K562 (cell line): ENCODE measurements around the gene ASB13. TPM values are rescaled to one million over a fixed set of nuclear protein-coding genes. Genes with fewer than 3 reads are reported as not detected.
A peak's percentile ranks its signal among the peaks of the same experiment; 100 is the strongest.

Source experiments
- CBX2 ChIP-seq: fragments of 200-600 bp; sonication (generic); IDR thresholded peaks from one replicate; pipeline ENCODE4 v1.6.1; 2012; ENCODE audit warnings: mild to moderate bottlenecking, low read length, inconsistent platforms; ENCODE audit not compliant: insufficient read depth, poor library complexity, severe bottlenecking
- ETV5 ChIP-seq: sonication (generic); formaldehyde crosslinking; IDR thresholded peaks from 2 replicates; pipeline ENCODE4 v1.4.0; 2020; ENCODE audit warnings: low read depth, mild to moderate bottlenecking, missing genetic modification reagents
- GATAD2A ChIP-seq: fragments of 450-650 bp; IDR thresholded peaks from 2 replicates; pipeline ENCODE4 v1.6.1; 2017
- HDAC8 ChIP-seq: fragments of 450-650 bp; IDR thresholded peaks from 2 replicates; pipeline ENCODE4 v1.6.1; 2016; ENCODE audit warnings: mild to moderate bottlenecking, missing genetic modification characterization, moderate library complexity, missing compliant biosample characterization
- LCOR ChIP-seq: sonication (generic); formaldehyde crosslinking; IDR thresholded peaks from 2 replicates; pipeline ENCODE4 v1.8.0; 2022; ENCODE audit warnings: mild to moderate bottlenecking, missing genetic modification reagents
- XRCC3 ChIP-seq: fragments of 450-650 bp; IDR thresholded peaks from 2 replicates; pipeline ENCODE4 v1.6.1; 2017; ENCODE audit warnings: mild to moderate bottlenecking, moderate library complexity
- polyA plus RNA-seq, 8 experiments: library from polyadenylated mRNA; depleted of rRNA in 4 of 8; stranded (reverse) in 5 of 8; unstranded in 3 of 8; fragments of >200 nt; fragmentation: Nextera tagmentation in 2 of 8; fragmentation: Illumina TruSeq in 1 of 8; extraction: Ambion mirVana in 2 of 8; extraction: Trizol in 1 of 8; gene quantifications; 2 replicates each; pipeline versions ENCODE4 v1.2.1 to v1.2.3, GENCODE V29; 2011 to 2014; ENCODE audit warnings: inconsistent platforms in 1 of 8, missing spikeins in 1 of 8
- total RNA-seq, 7 experiments: library from RNA; depleted of rRNA in 6 of 7; stranded (reverse); fragments of >200 nt in 6 of 7; fragmentation: Illumina TruSeq in 2 of 7; extraction: Trizol in 2 of 7; gene quantifications; 2 replicates each; pipeline versions ENCODE4 v1.2.1 to v1.2.3, GENCODE V29; 2011 to 2021; ENCODE audit warnings: low replicate concordance in 1 of 7
- TF ChIP-seq, protein P1 (sequence below): sonication (generic); formaldehyde crosslinking; IDR thresholded peaks from 2 replicates; pipeline ENCODE4 v1.8.1; 2023; ENCODE audit warnings: mild to moderate bottlenecking, missing genetic modification reagents
- TF ChIP-seq, protein P2 (sequence below), 2 experiments: fragments of 450-650 bp; IDR thresholded peaks; 2 replicates each; pipeline ENCODE4 v1.6.1; 2018; ENCODE audit warnings: mild to moderate bottlenecking in 2 of 2, low read depth in 1 of 2; ENCODE audit not compliant: partially characterized antibody in 2 of 2
- TF ChIP-seq, protein P3 (sequence below), 2 experiments: IDR thresholded peaks; 2 replicates each; pipeline ENCODE4 v1.6.1; 2012; ENCODE audit warnings: improper control_type of control experiment in 2 of 2, low read depth in 2 of 2, low read length in 2 of 2, borderline replicate concordance in 1 of 2
- TF ChIP-seq, protein P4 (sequence below), 2 experiments: fragments of 150-350 bp in 1 of 2; IDR thresholded peaks; 2 replicates each; pipeline ENCODE4 v1.6.1; 2012 to 2016; ENCODE audit warnings: low read depth in 2 of 2, low read length in 2 of 2, mild to moderate bottlenecking in 1 of 2, moderate library complexity in 1 of 2
- TF ChIP-seq, protein P5 (sequence below), 2 experiments: fragments of 450-650 bp; IDR thresholded peaks; 2 replicates each; pipeline ENCODE4 v1.6.1; 2016

Gene ASB13
- total and polyA plus RNA-seq, 9 of the 15 experiments (the other 6 are each of a cell fraction or from before 2014, with no cell fraction given): 5.2 to 28.8 (median 16.9) TPM

DNA sequence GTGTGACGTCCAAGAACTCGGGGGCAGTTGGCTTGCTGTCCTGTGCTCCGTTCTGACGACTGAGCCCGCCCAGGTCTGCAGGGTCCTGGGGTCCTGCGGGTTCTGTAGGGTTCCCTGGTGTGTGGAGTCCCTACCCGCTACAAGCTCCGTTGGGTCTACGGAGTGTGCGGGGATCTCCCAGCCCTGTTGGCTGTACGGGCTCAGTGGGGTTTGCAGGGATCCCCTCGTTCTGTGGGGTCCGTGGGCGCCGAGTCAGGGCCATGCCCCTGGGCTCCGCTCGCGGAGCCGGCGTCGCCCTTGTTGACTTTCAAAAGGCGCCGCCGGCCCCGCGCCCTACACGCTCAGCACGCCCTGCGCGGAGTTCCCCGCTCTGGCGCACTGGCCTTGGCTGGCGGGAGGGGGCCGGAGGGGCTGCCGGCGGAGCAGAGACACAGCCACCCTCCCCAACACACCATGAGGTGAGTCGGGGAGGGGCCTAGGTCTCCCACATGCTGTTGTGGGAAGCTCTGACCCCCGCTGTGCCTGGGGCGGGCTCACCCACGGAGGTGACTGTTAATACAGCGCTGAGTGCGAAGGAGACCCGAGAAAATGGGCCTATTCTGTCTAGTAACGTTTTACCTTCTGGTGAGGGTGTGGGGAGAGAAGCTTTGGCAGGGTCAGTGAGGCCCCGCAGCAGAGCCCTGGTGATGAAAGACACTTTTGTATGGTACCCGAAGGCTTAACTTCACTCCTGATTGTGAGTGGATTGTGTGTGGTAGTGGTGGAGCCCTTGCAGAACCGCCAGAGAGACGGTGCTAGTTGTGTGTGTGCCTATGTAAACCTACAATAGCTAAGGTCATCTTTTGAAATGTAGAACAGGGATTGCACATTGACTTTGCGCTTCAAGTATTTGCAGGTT lies 26.3 kb upstream of the ASB13 start (continued):
- TF ChIP-seq, protein P1, sequence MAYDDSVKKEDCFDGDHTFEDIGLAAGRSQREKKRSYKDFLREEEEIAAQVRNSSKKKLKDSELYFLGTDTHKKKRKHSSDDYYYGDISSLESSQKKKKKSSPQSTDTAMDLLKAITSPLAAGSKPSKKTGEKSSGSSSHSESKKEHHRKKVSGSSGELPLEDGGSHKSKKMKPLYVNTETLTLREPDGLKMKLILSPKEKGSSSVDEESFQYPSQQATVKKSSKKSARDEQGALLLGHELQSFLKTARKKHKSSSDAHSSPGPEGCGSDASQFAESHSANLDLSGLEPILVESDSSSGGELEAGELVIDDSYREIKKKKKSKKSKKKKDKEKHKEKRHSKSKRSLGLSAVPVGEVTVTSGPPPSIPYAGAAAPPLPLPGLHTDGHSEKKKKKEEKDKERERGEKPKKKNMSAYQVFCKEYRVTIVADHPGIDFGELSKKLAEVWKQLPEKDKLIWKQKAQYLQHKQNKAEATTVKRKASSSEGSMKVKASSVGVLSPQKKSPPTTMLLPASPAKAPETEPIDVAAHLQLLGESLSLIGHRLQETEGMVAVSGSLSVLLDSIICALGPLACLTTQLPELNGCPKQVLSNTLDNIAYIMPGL: peak; percentile 44; the same call in 1 of the 2 replicates
- TF ChIP-seq CBX2 (no peak), GATAD2A (0 out of 2 replicates have a peak, but pooled peaks have one; percentile 29), LCOR (CRISPR knock-in tag) (peak; percentile 84; the same call in 1 of the 2 replicates), XRCC3 (no peak), HDAC8 (tag) (no peak), ETV5 (CRISPR knock-in tag) (no peak)
- TF ChIP-seq, protein P2, sequence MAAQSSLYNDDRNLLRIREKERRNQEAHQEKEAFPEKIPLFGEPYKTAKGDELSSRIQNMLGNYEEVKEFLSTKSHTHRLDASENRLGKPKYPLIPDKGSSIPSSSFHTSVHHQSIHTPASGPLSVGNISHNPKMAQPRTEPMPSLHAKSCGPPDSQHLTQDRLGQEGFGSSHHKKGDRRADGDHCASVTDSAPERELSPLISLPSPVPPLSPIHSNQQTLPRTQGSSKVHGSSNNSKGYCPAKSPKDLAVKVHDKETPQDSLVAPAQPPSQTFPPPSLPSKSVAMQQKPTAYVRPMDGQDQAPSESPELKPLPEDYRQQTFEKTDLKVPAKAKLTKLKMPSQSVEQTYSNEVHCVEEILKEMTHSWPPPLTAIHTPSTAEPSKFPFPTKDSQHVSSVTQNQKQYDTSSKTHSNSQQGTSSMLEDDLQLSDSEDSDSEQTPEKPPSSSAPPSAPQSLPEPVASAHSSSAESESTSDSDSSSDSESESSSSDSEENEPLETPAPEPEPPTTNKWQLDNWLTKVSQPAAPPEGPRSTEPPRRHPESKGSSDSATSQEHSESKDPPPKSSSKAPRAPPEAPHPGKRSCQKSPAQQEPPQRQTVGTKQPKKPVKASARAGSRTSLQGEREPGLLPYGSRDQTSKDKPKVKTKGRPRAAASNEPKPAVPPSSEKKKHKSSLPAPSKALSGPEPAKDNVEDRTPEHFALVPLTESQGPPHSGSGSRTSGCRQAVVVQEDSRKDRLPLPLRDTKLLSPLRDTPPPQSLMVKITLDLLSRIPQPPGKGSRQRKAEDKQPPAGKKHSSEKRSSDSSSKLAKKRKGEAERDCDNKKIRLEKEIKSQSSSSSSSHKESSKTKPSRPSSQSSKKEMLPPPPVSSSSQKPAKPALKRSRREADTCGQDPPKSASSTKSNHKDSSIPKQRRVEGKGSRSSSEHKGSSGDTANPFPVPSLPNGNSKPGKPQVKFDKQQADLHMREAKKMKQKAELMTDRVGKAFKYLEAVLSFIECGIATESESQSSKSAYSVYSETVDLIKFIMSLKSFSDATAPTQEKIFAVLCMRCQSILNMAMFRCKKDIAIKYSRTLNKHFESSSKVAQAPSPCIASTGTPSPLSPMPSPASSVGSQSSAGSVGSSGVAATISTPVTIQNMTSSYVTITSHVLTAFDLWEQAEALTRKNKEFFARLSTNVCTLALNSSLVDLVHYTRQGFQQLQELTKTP (IDR thresholded peaks at IDR 0.05; ENCODE audit: low read depth in 1 of 2, partially characterized antibody in 2 of 2): no peak
- TF ChIP-seq, protein P3, sequence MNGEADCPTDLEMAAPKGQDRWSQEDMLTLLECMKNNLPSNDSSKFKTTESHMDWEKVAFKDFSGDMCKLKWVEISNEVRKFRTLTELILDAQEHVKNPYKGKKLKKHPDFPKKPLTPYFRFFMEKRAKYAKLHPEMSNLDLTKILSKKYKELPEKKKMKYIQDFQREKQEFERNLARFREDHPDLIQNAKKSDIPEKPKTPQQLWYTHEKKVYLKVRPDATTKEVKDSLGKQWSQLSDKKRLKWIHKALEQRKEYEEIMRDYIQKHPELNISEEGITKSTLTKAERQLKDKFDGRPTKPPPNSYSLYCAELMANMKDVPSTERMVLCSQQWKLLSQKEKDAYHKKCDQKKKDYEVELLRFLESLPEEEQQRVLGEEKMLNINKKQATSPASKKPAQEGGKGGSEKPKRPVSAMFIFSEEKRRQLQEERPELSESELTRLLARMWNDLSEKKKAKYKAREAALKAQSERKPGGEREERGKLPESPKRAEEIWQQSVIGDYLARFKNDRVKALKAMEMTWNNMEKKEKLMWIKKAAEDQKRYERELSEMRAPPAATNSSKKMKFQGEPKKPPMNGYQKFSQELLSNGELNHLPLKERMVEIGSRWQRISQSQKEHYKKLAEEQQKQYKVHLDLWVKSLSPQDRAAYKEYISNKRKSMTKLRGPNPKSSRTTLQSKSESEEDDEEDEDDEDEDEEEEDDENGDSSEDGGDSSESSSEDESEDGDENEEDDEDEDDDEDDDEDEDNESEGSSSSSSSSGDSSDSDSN (IDR thresholded peaks at IDR 0.05; ENCODE audit: borderline replicate concordance in 1 of 2, low read depth in 2 of 2, low read length in 2 of 2): peak in 1 of 2 experiments; percentile 76; a peak in 1 of 4 replicates
- TF ChIP-seq, protein P4, sequence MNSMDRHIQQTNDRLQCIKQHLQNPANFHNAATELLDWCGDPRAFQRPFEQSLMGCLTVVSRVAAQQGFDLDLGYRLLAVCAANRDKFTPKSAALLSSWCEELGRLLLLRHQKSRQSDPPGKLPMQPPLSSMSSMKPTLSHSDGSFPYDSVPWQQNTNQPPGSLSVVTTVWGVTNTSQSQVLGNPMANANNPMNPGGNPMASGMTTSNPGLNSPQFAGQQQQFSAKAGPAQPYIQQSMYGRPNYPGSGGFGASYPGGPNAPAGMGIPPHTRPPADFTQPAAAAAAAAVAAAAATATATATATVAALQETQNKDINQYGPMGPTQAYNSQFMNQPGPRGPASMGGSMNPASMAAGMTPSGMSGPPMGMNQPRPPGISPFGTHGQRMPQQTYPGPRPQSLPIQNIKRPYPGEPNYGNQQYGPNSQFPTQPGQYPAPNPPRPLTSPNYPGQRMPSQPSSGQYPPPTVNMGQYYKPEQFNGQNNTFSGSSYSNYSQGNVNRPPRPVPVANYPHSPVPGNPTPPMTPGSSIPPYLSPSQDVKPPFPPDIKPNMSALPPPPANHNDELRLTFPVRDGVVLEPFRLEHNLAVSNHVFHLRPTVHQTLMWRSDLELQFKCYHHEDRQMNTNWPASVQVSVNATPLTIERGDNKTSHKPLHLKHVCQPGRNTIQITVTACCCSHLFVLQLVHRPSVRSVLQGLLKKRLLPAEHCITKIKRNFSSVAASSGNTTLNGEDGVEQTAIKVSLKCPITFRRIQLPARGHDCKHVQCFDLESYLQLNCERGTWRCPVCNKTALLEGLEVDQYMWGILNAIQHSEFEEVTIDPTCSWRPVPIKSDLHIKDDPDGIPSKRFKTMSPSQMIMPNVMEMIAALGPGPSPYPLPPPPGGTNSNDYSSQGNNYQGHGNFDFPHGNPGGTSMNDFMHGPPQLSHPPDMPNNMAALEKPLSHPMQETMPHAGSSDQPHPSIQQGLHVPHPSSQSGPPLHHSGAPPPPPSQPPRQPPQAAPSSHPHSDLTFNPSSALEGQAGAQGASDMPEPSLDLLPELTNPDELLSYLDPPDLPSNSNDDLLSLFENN (IDR thresholded peaks at IDR 0.05; ENCODE audit: low read depth in 2 of 2, low read length in 2 of 2): 0 out of 4 replicates have a peak, but pooled peaks of 1 of the 2 experiments have one; percentile 7
- TF ChIP-seq, protein P5, sequence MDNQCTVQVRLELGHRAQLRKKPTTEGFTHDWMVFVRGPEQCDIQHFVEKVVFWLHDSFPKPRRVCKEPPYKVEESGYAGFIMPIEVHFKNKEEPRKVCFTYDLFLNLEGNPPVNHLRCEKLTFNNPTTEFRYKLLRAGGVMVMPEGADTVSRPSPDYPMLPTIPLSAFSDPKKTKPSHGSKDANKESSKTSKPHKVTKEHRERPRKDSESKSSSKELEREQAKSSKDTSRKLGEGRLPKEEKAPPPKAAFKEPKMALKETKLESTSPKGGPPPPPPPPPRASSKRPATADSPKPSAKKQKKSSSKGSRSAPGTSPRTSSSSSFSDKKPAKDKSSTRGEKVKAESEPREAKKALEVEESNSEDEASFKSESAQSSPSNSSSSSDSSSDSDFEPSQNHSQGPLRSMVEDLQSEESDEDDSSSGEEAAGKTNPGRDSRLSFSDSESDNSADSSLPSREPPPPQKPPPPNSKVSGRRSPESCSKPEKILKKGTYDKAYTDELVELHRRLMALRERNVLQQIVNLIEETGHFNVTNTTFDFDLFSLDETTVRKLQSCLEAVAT (IDR thresholded peaks at IDR 0.05): peak in 1 of 2 experiments; percentile 31; a peak in 1 of 4 replicates
